ENCODE data around the gene PRKCZ. TPM values are rescaled to one million over a fixed set of nuclear protein-coding genes. Genes with fewer than 3 reads are reported as not detected.

The PRKCZ gene
- total and polyA plus RNA-seq, 2 of the 4 experiments (the other 2 are of a cell fraction), result 2.0 to 3.5 TPM

GRCh38 chr1:2038229-2038628 is 12.0 kb upstream of the PRKCZ start:
- dilution Hi-C loops (cut with HindIII; ENCODE audit: low sequenced_read_pairs, unreplicated experiment), result no loop called here
- intact Hi-C loops (cut with micrococcal nuclease), result no loop called here

More at GRCh38 chr1:2038229-2038628, 12.0 kb upstream of the PRKCZ start:
- ATAC-seq (ENCODE audit: low read depth) (no peak), DNase-seq (no peak)
- Histone ChIP-seq H3K23ac (ENCODE audit: low read depth, low read length) (no peak overlapping the region), H3K56ac (ENCODE audit: extremely low read depth, insufficient read depth, low read length) (no peak overlapping the region), H3K4me2 (ENCODE audit: low read depth, low read length) (no peak overlapping the region), H3K27ac (ENCODE audit: insufficient read depth, low read length) (no peak overlapping the region), H3K79me1 (ENCODE audit: low read depth in 1 of 2, low read length in 2 of 2) (no peaks in the 10 kb centered on the region), H3K9me3 (ENCODE audit: control insufficient read depth, insufficient read depth, low read length) (peaks cover 5% of the 10 kb centered on the region; the same call in 1 of the 2 replicates), H3K4me1 (ENCODE audit: control insufficient read depth, insufficient read depth, low read length) (no peaks in the 10 kb centered on the region), H3K4me3 (ENCODE audit: insufficient read depth, low read depth, low read length) (no peak overlapping the region), H3K14ac (replicated peaks; ENCODE audit: low read depth, low read length) (no peak overlapping the region), H3K18ac (ENCODE audit: low read depth, low read length) (no peak overlapping the region), H3K9me1 (ENCODE audit: insufficient read depth, low read length) (no peaks in the 10 kb centered on the region), H2BK5ac (ENCODE audit: low read depth, low read length, poor library complexity, severe bottlenecking) (no peak overlapping the region), H3K9ac (ENCODE audit: low read depth, low read length) (no peak overlapping the region), H3K27me3 (ENCODE audit: control insufficient read depth, insufficient read depth, low read length) (peaks cover 42% of the 10 kb centered on the region), H3K36me3 (ENCODE audit: control insufficient read depth, insufficient read depth, low read length) (no peaks in the 10 kb centered on the region), H3K4ac (ENCODE audit: low read depth, low read length) (no peak overlapping the region), H2BK15ac (ENCODE audit: low read depth, low read length) (no peak overlapping the region), H2AK9ac (replicated peaks; ENCODE audit: low read depth, low read length, poor library complexity) (no peak overlapping the region), H2BK120ac (ENCODE audit: low read depth, low read length) (no peak overlapping the region), H4K91ac (ENCODE audit: insufficient read depth, low read depth, low read length) (no peak overlapping the region), H2AFZ (replicated peaks; ENCODE audit: low read length, poor library complexity) (no peak overlapping the region), H4K20me1 (ENCODE audit: insufficient read depth, low read length) (no peaks in the 10 kb centered on the region), H2AK5ac (ENCODE audit: low read depth, low read length) (no peak overlapping the region), H4K5ac (ENCODE audit: low read depth, low read length) (no peak overlapping the region), H2BK20ac (ENCODE audit: low read depth, low read length) (no peak overlapping the region), H4K8ac (ENCODE audit: low read depth in 2 of 2, low read length in 2 of 2) (no peak overlapping the region)
- no TSS peak for BruUV-seq (replicated peaks)
- in situ Hi-C loops (cut with MboI; ENCODE audit: low sequenced_read_pairs), result no loop called here
- TF ChIP-seq MXI1 (IDR thresholded peaks at IDR 0.05; ENCODE audit: borderline replicate concordance, low read depth, low read length) (no peak), RFX5 (IDR thresholded peaks at IDR 0.05; ENCODE audit: low read depth, low read length) (no peak), SMC3 (IDR thresholded peaks at IDR 0.05; ENCODE audit: low read depth, low read length) (no peak), FOS (IDR thresholded peaks at IDR 0.05; ENCODE audit: low read depth, low read length) (no peak), CEBPB (IDR thresholded peaks at IDR 0.05; ENCODE audit: low read depth, low read length) (no peak), NFE2L2 (IDR thresholded peaks at IDR 0.05; ENCODE audit: low read depth, low read length) (no peak), CTCF (conservative IDR thresholded peaks at IDR 0.05; ENCODE audit: low read depth, low read length) (no peak), MAZ (IDR thresholded peaks at IDR 0.05; ENCODE audit: borderline replicate concordance, low read depth, low read length) (no peak)
- WGBS, 2 experiments (ENCODE audit: extremely low coverage in 2 of 2, insufficient read length in 1 of 2), result no CpG with 5 or more reads among the region's 8 CpGs
- ChIA-PET POLR2A (ENCODE audit: unreplicated experiment) (no interaction called here), CTCF (no interaction called here)
